WTC11 (cell line): ENCODE results near the gene SSH2.

Experiments
- CTCF ChIP-seq: fragments of 200-600 bp; IDR thresholded peaks from 2 replicates; pipeline ENCODE4 v1.8.0; 2022; ENCODE audit warnings: antibody characterized with exemption
- IRF2 ChIP-seq: sonication (generic); formaldehyde crosslinking; IDR thresholded peaks from 2 replicates; pipeline ENCODE4 v1.8.0; 2022; ENCODE audit warnings: low read depth, missing genetic modification reagents, borderline replicate concordance
- MAX ChIP-seq: sonication (generic); formaldehyde crosslinking; IDR thresholded peaks from 2 replicates; pipeline ENCODE4 v1.8.0; 2022; ENCODE audit warnings: mild to moderate bottlenecking, missing genetic modification reagents
- RELA ChIP-seq: sonication (generic); formaldehyde crosslinking; IDR thresholded peaks from 2 replicates; pipeline ENCODE4 v1.8.1; 2022; ENCODE audit warnings: missing genetic modification reagents, mild to moderate bottlenecking, borderline replicate concordance
- SOX15 ChIP-seq: fragments of 250-450 bp; sonication (Bioruptor Pico); IDR thresholded peaks from 2 replicates; pipeline ENCODE4 v1.9.0; 2021; ENCODE audit warnings: mild to moderate bottlenecking
- TCF7 ChIP-seq: sonication (generic); formaldehyde crosslinking; IDR thresholded peaks from 2 replicates; pipeline ENCODE4 v1.8.0; 2022; ENCODE audit warnings: mild to moderate bottlenecking, low read depth, missing genetic modification reagents, moderate library complexity
- USF2 ChIP-seq: sonication (generic); formaldehyde crosslinking; IDR thresholded peaks from 2 replicates; pipeline ENCODE4 v1.8.1; 2023; ENCODE audit warnings: mild to moderate bottlenecking, missing genetic modification reagents, moderate library complexity
- ZNF263 ChIP-seq: sonication (generic); formaldehyde crosslinking; IDR thresholded peaks from 2 replicates; pipeline ENCODE4 v1.8.1; 2022; ENCODE audit warnings: low read depth, mild to moderate bottlenecking, moderate library complexity, missing genetic modification reagents
- ZNF423 ChIP-seq: fragments of 250-450 bp; sonication (Bioruptor Pico); IDR thresholded peaks from 2 replicates; pipeline ENCODE4 v2.1.2; 2022; ENCODE audit warnings: mild to moderate bottlenecking, moderate library complexity
- TF ChIP-seq, protein P1 (sequence below): fragments of 250-450 bp; sonication (Bioruptor Pico); IDR thresholded peaks from 2 replicates; pipeline ENCODE4 v1.9.0; 2021; ENCODE audit warnings: mild to moderate bottlenecking, borderline replicate concordance
- TF ChIP-seq, protein P2 (sequence below): sonication (generic); formaldehyde crosslinking; IDR thresholded peaks from 2 replicates; pipeline ENCODE4 v1.8.1; 2022; ENCODE audit warnings: low read depth, mild to moderate bottlenecking, moderate library complexity, missing genetic modification reagents, borderline replicate concordance

DNA sequence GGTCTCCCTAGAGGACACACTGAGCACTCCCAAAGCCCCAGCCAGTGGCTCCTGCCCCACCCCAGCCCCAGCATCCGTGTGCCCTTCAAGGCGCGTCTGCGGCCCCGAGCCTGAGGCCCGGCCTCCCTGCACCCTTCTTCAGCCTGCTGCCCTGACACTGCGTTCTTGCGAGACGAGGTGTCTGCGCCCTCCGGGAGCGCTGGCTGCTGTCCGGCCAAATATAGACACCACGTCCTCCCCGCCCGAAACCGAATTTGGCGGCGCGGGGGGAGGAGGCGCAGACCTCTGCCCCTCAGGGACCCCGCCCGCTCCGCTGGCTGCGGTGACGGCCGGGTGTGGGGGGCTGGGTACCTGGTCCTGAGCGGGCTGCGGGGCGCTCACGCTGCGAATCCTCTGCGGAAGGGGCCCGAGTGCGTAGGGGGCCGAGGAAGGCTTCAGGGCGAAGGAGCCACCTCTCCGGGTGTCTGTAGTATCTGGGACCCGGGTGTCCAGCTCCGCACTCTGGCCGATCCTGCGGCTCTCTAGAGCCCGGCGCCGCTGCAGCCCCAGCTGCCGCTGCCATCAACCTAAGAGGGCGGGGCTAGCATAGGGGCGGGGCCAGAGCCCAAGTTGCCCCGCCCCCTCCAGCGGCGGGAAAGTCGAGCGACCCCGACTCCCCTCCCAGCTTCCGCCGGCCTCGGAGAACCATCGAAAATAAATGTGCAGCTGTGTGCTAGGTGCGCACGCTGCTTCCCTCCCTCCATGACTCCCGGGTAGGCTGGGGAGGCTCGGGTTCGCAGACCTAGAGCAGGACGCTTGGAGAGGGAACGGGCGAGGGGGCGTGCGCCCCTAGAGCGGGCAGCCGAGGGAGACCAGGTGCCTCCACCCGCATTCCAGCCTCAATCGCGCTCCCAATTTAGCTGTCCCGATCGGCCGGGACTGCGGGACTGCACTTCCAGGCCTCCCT, 307.4 kb downstream of the SSH2 start, which contains the start of gene CORO6:
- TF ChIP-seq CTCF (no peak), IRF2 (CRISPR knock-in tag) (no peak; the same call in 1 of the 2 replicates), SOX15 (no peak), RELA (no peak), MAX (CRISPR knock-in tag) (peak; percentile 82), ZNF423 (CRISPR knock-in tag) (no peak), ZNF263 (CRISPR knock-in tag) (no peak), USF2 (no peak), TCF7 (CRISPR knock-in tag) (no peak)
- TF ChIP-seq, protein P1, sequence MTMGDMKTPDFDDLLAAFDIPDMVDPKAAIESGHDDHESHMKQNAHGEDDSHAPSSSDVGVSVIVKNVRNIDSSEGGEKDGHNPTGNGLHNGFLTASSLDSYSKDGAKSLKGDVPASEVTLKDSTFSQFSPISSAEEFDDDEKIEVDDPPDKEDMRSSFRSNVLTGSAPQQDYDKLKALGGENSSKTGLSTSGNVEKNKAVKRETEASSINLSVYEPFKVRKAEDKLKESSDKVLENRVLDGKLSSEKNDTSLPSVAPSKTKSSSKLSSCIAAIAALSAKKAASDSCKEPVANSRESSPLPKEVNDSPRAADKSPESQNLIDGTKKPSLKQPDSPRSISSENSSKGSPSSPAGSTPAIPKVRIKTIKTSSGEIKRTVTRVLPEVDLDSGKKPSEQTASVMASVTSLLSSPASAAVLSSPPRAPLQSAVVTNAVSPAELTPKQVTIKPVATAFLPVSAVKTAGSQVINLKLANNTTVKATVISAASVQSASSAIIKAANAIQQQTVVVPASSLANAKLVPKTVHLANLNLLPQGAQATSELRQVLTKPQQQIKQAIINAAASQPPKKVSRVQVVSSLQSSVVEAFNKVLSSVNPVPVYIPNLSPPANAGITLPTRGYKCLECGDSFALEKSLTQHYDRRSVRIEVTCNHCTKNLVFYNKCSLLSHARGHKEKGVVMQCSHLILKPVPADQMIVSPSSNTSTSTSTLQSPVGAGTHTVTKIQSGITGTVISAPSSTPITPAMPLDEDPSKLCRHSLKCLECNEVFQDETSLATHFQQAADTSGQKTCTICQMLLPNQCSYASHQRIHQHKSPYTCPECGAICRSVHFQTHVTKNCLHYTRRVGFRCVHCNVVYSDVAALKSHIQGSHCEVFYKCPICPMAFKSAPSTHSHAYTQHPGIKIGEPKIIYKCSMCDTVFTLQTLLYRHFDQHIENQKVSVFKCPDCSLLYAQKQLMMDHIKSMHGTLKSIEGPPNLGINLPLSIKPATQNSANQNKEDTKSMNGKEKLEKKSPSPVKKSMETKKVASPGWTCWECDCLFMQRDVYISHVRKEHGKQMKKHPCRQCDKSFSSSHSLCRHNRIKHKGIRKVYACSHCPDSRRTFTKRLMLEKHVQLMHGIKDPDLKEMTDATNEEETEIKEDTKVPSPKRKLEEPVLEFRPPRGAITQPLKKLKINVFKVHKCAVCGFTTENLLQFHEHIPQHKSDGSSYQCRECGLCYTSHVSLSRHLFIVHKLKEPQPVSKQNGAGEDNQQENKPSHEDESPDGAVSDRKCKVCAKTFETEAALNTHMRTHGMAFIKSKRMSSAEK (CRISPR knock-in tag): 0 out of 2 replicates have a peak, but pooled peaks have one; percentile 72
- TF ChIP-seq, protein P2, sequence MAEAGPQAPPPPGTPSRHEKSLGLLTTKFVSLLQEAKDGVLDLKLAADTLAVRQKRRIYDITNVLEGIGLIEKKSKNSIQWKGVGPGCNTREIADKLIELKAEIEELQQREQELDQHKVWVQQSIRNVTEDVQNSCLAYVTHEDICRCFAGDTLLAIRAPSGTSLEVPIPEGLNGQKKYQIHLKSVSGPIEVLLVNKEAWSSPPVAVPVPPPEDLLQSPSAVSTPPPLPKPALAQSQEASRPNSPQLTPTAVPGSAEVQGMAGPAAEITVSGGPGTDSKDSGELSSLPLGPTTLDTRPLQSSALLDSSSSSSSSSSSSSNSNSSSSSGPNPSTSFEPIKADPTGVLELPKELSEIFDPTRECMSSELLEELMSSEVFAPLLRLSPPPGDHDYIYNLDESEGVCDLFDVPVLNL (CRISPR knock-in tag): peak; percentile 71; the same call in 1 of the 2 replicates
